Osteoblast (primary cell): ENCODE data around the gene PCSK5. TPM values are rescaled to one million over a fixed set of nuclear protein-coding genes. Genes with fewer than 3 reads are reported as not detected.

ENCODE experiments used
- DNase-seq: peaks from one replicate; pipeline ENCODE4 v3.0.0; 2011; ENCODE audit warnings: low spot score, mixed read lengths; ENCODE audit not compliant: insufficient read length; ENCODE audit errors: missing footprints
- H2AFZ ChIP-seq: 2 replicates; pipeline ENCODE4 v1.6.0; 2011; ENCODE audit warnings: mild to moderate bottlenecking, low read length
- H3K27ac ChIP-seq: 2 replicates; pipeline ENCODE4 v1.5.1; 2011; ENCODE audit warnings: mild to moderate bottlenecking, low read depth, low read length, moderate library complexity
- H3K27me3 ChIP-seq: 2 replicates; pipeline ENCODE4 v1.6.0; 2012; ENCODE audit warnings: mild to moderate bottlenecking, control low read depth, inconsistent platforms, low read length, moderate library complexity; ENCODE audit not compliant: insufficient read depth
- H3K36me3 ChIP-seq: 2 replicates; pipeline ENCODE4 v1.5.1; 2011; ENCODE audit warnings: mild to moderate bottlenecking, low read length, control low read depth, moderate library complexity; ENCODE audit not compliant: insufficient read depth
- H3K4me1 ChIP-seq: 2 replicates; pipeline ENCODE4 v1.5.1; 2011; ENCODE audit warnings: mild to moderate bottlenecking, low read length, control low read depth, moderate library complexity; ENCODE audit not compliant: insufficient read depth
- H3K4me2 ChIP-seq: 2 replicates; pipeline ENCODE4 v1.6.0; 2011; ENCODE audit warnings: mild to moderate bottlenecking, low read length; ENCODE audit not compliant: insufficient read depth
- H3K4me3 ChIP-seq: fragments of 200-600 bp; sonication (generic); 3 replicates; pipeline ENCODE4 v1.5.1; 2012; ENCODE audit warnings: mild to moderate bottlenecking, low read length, inconsistent platforms; ENCODE audit not compliant: insufficient read depth
- H3K79me2 ChIP-seq: 2 replicates; pipeline ENCODE4 v1.6.0; 2012; ENCODE audit warnings: mild to moderate bottlenecking, low read length, control low read depth, inconsistent platforms; ENCODE audit not compliant: insufficient read depth
- H3K9me3 ChIP-seq: 2 replicates; pipeline ENCODE4 v1.5.1; 2011; ENCODE audit warnings: low read depth, low read length, control low read depth
- H4K20me1 ChIP-seq: 2 replicates; pipeline ENCODE4 v1.6.0; 2012; ENCODE audit warnings: mild to moderate bottlenecking, low read length, control low read depth; ENCODE audit not compliant: insufficient read depth
- total RNA-seq: library from RNA; depleted of rRNA; stranded (reverse); fragments of >200 nt; gene quantifications from 2 replicates; pipeline ENCODE4 v1.2.3, GENCODE V29; 2012
- TF ChIP-seq, protein P1 (sequence below): IDR thresholded peaks from 2 replicates; pipeline ENCODE4 v1.5.1; 2011; ENCODE audit warnings: mild to moderate bottlenecking, low read depth, low read length, moderate library complexity; ENCODE audit errors: extremely low read depth

PCSK5 gene
- total RNA-seq, 1 donor: 14.5 TPM

DNA sequence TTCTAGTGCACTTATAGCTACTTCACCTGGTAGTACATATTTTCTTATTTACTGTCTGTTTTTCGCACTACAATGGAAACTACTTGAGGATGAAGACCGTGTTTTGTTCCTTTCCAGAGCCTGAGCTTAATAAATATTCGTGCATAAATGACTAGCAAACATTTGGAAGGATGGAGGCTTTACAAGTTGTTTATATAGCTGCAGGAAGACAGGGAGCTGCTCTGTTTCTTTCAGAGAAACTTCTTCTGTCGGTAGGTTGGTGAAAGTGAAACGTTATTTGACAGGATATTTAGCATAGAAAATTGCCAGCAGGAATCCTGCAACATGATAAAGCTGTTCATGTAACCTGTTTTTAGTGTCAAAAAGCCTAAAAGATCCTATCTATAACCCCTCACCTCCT lies 210.6 kb downstream of the PCSK5 start:
- no peaks in the 10 kb centered on the region for H3K36me3 ChIP-seq

DNA sequence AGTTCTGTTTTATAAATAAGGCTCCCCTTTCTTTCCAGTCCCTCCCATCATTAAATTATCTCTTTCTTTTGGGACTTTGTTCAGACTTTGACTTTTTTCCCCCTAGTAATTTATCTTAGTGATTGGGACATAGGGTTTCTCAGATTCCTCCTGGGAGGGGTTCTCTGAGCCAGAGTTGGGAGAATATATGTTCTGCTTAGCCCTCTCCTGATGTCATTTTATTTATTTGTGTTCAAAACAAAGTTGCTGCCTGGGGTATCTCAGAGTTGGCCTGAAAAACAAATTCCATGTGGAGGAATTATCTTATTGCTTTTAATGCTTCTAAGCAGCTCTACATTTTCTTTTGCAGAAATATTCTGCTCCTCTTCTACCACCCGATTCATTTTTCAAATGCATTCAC lies 211.0 kb downstream of the PCSK5 start:
- H3K4me1 ChIP-seq: no peaks in the 10 kb centered on the region
- H3K9me3 ChIP-seq: no peaks in the 10 kb centered on the region
- no peak overlapping the region for H3K4me3 ChIP-seq
- no peak for DNase-seq
- no peaks in the 10 kb centered on the region for H3K27me3 ChIP-seq
- H3K4me2 ChIP-seq: peak overlapping the region; percentile 13
- no peaks in the 10 kb centered on the region for H4K20me1 ChIP-seq
- H3K36me3 ChIP-seq: no peaks in the 10 kb centered on the region
- peak overlapping the region; percentile 49 for H2AFZ ChIP-seq
- no peak overlapping the region for H3K27ac ChIP-seq
- no peaks in the 10 kb centered on the region for H3K79me2 ChIP-seq
- TF ChIP-seq, protein P1, sequence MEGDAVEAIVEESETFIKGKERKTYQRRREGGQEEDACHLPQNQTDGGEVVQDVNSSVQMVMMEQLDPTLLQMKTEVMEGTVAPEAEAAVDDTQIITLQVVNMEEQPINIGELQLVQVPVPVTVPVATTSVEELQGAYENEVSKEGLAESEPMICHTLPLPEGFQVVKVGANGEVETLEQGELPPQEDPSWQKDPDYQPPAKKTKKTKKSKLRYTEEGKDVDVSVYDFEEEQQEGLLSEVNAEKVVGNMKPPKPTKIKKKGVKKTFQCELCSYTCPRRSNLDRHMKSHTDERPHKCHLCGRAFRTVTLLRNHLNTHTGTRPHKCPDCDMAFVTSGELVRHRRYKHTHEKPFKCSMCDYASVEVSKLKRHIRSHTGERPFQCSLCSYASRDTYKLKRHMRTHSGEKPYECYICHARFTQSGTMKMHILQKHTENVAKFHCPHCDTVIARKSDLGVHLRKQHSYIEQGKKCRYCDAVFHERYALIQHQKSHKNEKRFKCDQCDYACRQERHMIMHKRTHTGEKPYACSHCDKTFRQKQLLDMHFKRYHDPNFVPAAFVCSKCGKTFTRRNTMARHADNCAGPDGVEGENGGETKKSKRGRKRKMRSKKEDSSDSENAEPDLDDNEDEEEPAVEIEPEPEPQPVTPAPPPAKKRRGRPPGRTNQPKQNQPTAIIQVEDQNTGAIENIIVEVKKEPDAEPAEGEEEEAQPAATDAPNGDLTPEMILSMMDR: no peak

More for the DNA sequence above, 210.6 kb downstream of the PCSK5 start:
- Histone ChIP-seq H3K9me3 (no peaks in the 10 kb centered on the region), H3K4me2 (peak overlapping the region; percentile 13), H2AFZ (peak overlapping the region; percentile 49), H3K27ac (no peak overlapping the region), H3K4me1 (no peaks in the 10 kb centered on the region), H3K79me2 (no peaks in the 10 kb centered on the region), H3K27me3 (no peaks in the 10 kb centered on the region), H4K20me1 (no peaks in the 10 kb centered on the region), H3K4me3 (no peak overlapping the region)
- TF ChIP-seq, protein P1: no peak
- no peak for DNase-seq

DNA sequence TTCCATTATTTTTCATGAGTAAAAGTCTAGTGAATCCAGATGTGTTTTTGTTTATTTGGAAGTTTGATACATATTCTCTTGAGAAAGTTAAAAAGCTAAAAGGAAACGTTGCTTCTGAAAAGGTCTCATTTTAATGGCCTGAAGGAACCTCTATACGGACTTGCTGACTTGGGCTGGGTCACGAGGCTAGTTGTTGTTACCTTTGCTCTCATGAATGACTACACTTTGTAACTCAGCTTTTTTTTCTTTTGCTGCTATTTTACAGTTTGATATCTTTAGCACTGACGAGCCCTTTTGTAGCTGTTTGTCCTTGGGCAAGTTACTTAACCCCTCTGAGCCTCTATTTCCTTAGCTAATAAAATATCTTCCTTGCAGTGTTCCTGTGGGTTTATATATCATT lies 211.5 kb downstream of the PCSK5 start:
- Histone ChIP-seq H3K9me3 (no peaks in the 10 kb centered on the region), H3K4me1 (no peaks in the 10 kb centered on the region), H3K27ac (no peak overlapping the region), H2AFZ (no peak overlapping the region), H3K27me3 (no peaks in the 10 kb centered on the region), H3K4me2 (no peak overlapping the region), H4K20me1 (no peaks in the 10 kb centered on the region), H3K79me2 (no peaks in the 10 kb centered on the region), H3K36me3 (no peaks in the 10 kb centered on the region), H3K4me3 (no peak overlapping the region)
- TF ChIP-seq, protein P1: no peak
- DNase-seq: no peak

DNA sequence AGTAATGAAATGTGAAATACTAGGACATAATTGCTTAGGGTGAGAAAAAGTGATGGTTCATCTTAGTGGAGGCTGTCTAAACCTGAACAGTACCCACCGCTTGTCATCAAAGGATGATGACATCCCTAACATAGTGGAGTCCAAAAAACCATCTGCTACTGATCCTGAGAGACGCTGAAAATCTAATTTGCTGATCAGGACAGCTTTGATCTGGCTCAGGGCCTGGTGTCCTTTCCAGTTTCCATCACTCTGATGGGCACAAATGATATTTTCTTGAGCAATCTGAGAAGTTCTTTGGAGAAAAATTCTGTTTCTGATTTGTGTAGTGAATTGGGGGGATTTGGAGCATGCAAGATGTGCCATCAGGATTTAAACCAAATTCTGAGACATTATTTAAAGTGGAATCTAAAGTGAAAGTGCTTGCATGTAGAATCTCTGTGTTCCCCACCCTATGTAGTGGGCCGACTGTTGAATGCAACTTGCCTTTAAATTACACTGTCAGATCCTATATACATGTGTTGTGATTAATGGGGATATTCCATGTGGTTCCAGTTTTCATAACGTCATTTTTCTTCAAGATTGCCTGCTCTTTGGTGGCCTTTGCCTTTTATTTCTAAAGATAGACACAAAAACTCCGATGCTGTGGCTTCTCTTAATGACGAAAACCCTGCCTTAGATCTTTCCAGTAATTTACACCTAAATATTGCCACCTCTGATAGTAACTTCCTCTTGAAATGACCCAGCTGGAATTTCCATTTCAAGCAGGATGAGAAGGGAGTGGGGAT lies 213.2 kb downstream of the PCSK5 start:
- peaks cover 3% of the 10 kb centered on the region for H3K4me1 ChIP-seq
- no peak for DNase-seq
- no peak overlapping the region for H3K4me3 ChIP-seq
- H2AFZ ChIP-seq: no peak overlapping the region
- H3K4me2 ChIP-seq: no peak overlapping the region
- no peaks in the 10 kb centered on the region for H3K79me2 ChIP-seq
- H3K9me3 ChIP-seq: no peaks in the 10 kb centered on the region
- H4K20me1 ChIP-seq: no peaks in the 10 kb centered on the region
- TF ChIP-seq, protein P1: no peak
- no peaks in the 10 kb centered on the region for H3K36me3 ChIP-seq
- H3K27ac ChIP-seq: no peak overlapping the region
- H3K27me3 ChIP-seq: no peaks in the 10 kb centered on the region
